ENCODE measurements around the gene TMED6.

DNA sequence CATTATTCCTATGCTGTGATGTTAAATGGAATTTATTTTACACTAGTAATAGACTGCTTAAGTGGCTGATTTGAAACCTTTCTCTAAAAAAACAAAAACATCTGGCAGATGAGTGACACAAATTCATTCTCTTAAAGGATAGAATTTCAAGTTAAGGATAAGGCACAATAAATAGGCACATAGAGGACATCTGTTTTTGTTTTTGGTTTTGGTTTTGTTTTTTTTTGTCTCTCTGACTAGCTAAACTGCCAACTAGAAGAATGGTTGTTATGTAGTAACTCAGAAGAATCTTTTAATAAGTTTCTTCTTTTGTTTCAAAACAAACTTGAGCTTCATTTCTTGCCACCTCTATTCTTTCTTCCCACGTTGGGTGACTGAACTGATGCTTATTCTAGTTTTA is 45.6 kb downstream of the TMED6 start:
- no peak for TF ChIP-seq ZNF317 (CRISPR knock-in tag; IDR thresholded peaks at IDR 0.05; ENCODE audit: borderline replicate concordance, low read depth)
- TF ChIP-seq, protein P1, sequence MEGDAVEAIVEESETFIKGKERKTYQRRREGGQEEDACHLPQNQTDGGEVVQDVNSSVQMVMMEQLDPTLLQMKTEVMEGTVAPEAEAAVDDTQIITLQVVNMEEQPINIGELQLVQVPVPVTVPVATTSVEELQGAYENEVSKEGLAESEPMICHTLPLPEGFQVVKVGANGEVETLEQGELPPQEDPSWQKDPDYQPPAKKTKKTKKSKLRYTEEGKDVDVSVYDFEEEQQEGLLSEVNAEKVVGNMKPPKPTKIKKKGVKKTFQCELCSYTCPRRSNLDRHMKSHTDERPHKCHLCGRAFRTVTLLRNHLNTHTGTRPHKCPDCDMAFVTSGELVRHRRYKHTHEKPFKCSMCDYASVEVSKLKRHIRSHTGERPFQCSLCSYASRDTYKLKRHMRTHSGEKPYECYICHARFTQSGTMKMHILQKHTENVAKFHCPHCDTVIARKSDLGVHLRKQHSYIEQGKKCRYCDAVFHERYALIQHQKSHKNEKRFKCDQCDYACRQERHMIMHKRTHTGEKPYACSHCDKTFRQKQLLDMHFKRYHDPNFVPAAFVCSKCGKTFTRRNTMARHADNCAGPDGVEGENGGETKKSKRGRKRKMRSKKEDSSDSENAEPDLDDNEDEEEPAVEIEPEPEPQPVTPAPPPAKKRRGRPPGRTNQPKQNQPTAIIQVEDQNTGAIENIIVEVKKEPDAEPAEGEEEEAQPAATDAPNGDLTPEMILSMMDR (IDR thresholded peaks at IDR 0.05): no peak
- no peak for TF ChIP-seq AR (CRISPR knock-in tag; IDR thresholded peaks at IDR 0.05)
- no peak for TF ChIP-seq ETV6 (CRISPR knock-in tag; IDR thresholded peaks at IDR 0.05)
- TF ChIP-seq, protein P2, sequence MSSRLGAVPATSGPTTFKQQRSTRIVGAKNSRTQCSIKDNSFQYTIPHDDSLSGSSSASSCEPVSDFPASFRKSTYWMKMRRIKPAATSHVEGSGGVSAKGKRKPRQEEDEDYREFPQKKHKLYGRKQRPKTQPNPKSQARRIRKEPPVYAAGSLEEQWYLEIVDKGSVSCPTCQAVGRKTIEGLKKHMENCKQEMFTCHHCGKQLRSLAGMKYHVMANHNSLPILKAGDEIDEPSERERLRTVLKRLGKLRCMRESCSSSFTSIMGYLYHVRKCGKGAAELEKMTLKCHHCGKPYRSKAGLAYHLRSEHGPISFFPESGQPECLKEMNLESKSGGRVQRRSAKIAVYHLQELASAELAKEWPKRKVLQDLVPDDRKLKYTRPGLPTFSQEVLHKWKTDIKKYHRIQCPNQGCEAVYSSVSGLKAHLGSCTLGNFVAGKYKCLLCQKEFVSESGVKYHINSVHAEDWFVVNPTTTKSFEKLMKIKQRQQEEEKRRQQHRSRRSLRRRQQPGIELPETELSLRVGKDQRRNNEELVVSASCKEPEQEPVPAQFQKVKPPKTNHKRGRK (CRISPR knock-in tag; IDR thresholded peaks at IDR 0.05; ENCODE audit: borderline replicate concordance): no peak
- no peak for TF ChIP-seq ELF4 (CRISPR knock-in tag; IDR thresholded peaks at IDR 0.05; ENCODE audit: low read depth)
- no peak for TF ChIP-seq NFE2L1 (CRISPR knock-in tag; IDR thresholded peaks at IDR 0.05)
- TF ChIP-seq, protein P3, sequence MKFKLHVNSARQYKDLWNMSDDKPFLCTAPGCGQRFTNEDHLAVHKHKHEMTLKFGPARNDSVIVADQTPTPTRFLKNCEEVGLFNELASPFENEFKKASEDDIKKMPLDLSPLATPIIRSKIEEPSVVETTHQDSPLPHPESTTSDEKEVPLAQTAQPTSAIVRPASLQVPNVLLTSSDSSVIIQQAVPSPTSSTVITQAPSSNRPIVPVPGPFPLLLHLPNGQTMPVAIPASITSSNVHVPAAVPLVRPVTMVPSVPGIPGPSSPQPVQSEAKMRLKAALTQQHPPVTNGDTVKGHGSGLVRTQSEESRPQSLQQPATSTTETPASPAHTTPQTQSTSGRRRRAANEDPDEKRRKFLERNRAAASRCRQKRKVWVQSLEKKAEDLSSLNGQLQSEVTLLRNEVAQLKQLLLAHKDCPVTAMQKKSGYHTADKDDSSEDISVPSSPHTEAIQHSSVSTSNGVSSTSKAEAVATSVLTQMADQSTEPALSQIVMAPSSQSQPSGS (CRISPR knock-in tag; IDR thresholded peaks at IDR 0.05; ENCODE audit: borderline replicate concordance, low read depth): no peak

All from WTC11 (cell line).